Chondrocyte (in vitro differentiated cells): ENCODE data around the gene PRDX5. TPM values are rescaled to one million over a fixed set of nuclear protein-coding genes. Genes with fewer than 3 reads are reported as not detected.
"Not testable (repeated sequence)": the region's sequence is repeated elsewhere in the genome, so short reads cannot be mapped to it uniquely, and the experiment has no call there.

Experiments used
- DNase-seq: peaks from one replicate; pipeline ENCODE4 v3.0.0; 2021; ENCODE audit warnings: mixed read lengths, low spot score
- H3K27ac Mint-ChIP-seq: one replicate; pipeline ENCODE4 v1.8.0; 2021; ENCODE audit warnings: mild to moderate bottlenecking, moderate library complexity, mixed read lengths; ENCODE audit not compliant: unreplicated experiment
- H3K27me3 Mint-ChIP-seq: 2 replicates; pipeline ENCODE4 v1.8.0; 2021; ENCODE audit warnings: low read depth, mixed read lengths
- H3K36me3 Mint-ChIP-seq: 2 replicates; pipeline ENCODE4 v1.8.0; 2021; ENCODE audit warnings: low read depth, mixed read lengths
- H3K4me1 Mint-ChIP-seq: 2 replicates; pipeline ENCODE4 v1.8.0; 2021; ENCODE audit warnings: low read depth, mild to moderate bottlenecking, mixed read lengths
- H3K4me3 Mint-ChIP-seq: one replicate; pipeline ENCODE4 v1.8.0; 2021; ENCODE audit warnings: mild to moderate bottlenecking, moderate library complexity, mixed read lengths; ENCODE audit not compliant: unreplicated experiment
- H3K9me3 Mint-ChIP-seq: 2 replicates; pipeline ENCODE4 v1.8.0; 2021; ENCODE audit warnings: low read depth, mixed read lengths
- CTCF ChIP-seq: fragments of 200-600 bp; sonication (generic); IDR thresholded peaks from 2 replicates; pipeline ENCODE4 v1.5.0; 2021; ENCODE audit warnings: antibody characterized with exemption, mild to moderate bottlenecking, moderate library complexity
- total RNA-seq: library from RNA; stranded (reverse); gene quantifications from 3 replicates; pipeline ENCODE4 v1.2.1, GENCODE V29; 2021

The PRDX5 gene
- total RNA-seq, 1 donor from 2014 or later, result 232 TPM

GRCh38 chr11:64305075-64305690 lies 12.7 kb upstream of the PRDX5 start, which contains the start of gene ESRRA:
ESRRA (plus strand) TSS chr11:64305524; CDS start chr11:64307180, 1,656 bp downstream.
- peaks cover 1% of the 10 kb centered on the region for H3K36me3 Mint-ChIP-seq
- H3K4me1 Mint-ChIP-seq, result peaks cover 27% of the 10 kb centered on the region
- H3K9me3 Mint-ChIP-seq, result no peaks in the 10 kb centered on the region
- peaks cover 6% of the 10 kb centered on the region for H3K27me3 Mint-ChIP-seq
- peak within 1 kb of the TSS; percentile 91 for H3K4me3 Mint-ChIP-seq
- peak within 1 kb of the TSS; percentile 97 for H3K27ac Mint-ChIP-seq
- peak; percentile 100 for DNase-seq
- no peak for TF ChIP-seq CTCF

- DNase-seq, result peak; percentile 94
- Mint-ChIP-seq H3K4me3 (peak overlapping the region; percentile 91), H3K4me1 (peaks cover 19% of the 10 kb centered on the region), H3K27me3 (no peaks in the 10 kb centered on the region), H3K36me3 (peaks cover 1% of the 10 kb centered on the region), H3K9me3 (no peaks in the 10 kb centered on the region), H3K27ac (peak overlapping the region; percentile 60)
- peak; percentile 74 for TF ChIP-seq CTCF
Observed at GRCh38 chr11:64305691-64306562, 12.0 kb upstream of the PRDX5 start.

GRCh38 chr11:64306563-64306875 lies 11.4 kb upstream of the PRDX5 start:
- DNase-seq, result no peak
- peak overlapping the region; percentile 60 for H3K27ac Mint-ChIP-seq
- peaks cover 1% of the 10 kb centered on the region for H3K36me3 Mint-ChIP-seq
- peak overlapping the region; percentile 91 for H3K4me3 Mint-ChIP-seq
- no peaks in the 10 kb centered on the region for H3K9me3 Mint-ChIP-seq
- H3K4me1 Mint-ChIP-seq, result peaks cover 17% of the 10 kb centered on the region
- no peaks in the 10 kb centered on the region for H3K27me3 Mint-ChIP-seq
- no peak for TF ChIP-seq CTCF

GRCh38 chr11:64306876-64307622 lies 10.9 kb upstream of the PRDX5 start:
- peaks cover 17% of the 10 kb centered on the region for H3K4me1 Mint-ChIP-seq
- DNase-seq, result peak; percentile 77
- peaks cover 1% of the 10 kb centered on the region for H3K36me3 Mint-ChIP-seq
- peak overlapping the region; percentile 15 for H3K27ac Mint-ChIP-seq
- no peak for TF ChIP-seq CTCF
- H3K27me3 Mint-ChIP-seq, result no peaks in the 10 kb centered on the region
- H3K9me3 Mint-ChIP-seq, result no peaks in the 10 kb centered on the region
- H3K4me3 Mint-ChIP-seq, result peak overlapping the region; percentile 91

GRCh38 chr11:64307795-64308194 lies 10.1 kb upstream of the PRDX5 start:
- H3K36me3 Mint-ChIP-seq, DNase-seq, H3K4me3 Mint-ChIP-seq, H3K9me3 Mint-ChIP-seq, H3K27me3 Mint-ChIP-seq: not testable (repeated sequence)
- peak overlapping the region; percentile 15 for H3K27ac Mint-ChIP-seq
- H3K4me1 Mint-ChIP-seq, result peaks cover 17% of the 10 kb centered on the region
